K562 (cell line): ENCODE results near the gene CACTIN. TPM values are rescaled to one million over a fixed set of nuclear protein-coding genes. Genes with fewer than 3 reads are reported as not detected.

Experiments used
- CREB1 ChIP-seq, 2 experiments: sonication (generic) in 1 of 2; formaldehyde crosslinking in 1 of 2; IDR thresholded peaks; 2 replicates each; pipeline versions ENCODE4 v1.6.1 to v1.8.0; 2012 to 2022; ENCODE audit warnings: inconsistent platforms in 1 of 2, mild to moderate bottlenecking in 1 of 2, missing genetic modification reagents in 1 of 2, moderate library complexity in 1 of 2
- CREB3 ChIP-seq: fragments of 450-650 bp; conservative IDR thresholded peaks from 2 replicates; pipeline ENCODE4 v1.6.1; 2016; ENCODE audit warnings: missing genetic modification characterization, low read depth, mild to moderate bottlenecking, missing compliant biosample characterization, moderate library complexity
- DACH1 ChIP-seq: fragments of 450-650 bp; IDR thresholded peaks from 2 replicates; pipeline ENCODE4 v1.6.1; 2018; ENCODE audit not compliant: partially characterized antibody
- ETV1 ChIP-seq: fragments of 450-650 bp; conservative IDR thresholded peaks from 2 replicates; pipeline ENCODE4 v1.6.1; 2016; ENCODE audit warnings: missing genetic modification characterization, control low read depth, low read depth, missing compliant biosample characterization
- HDAC3 ChIP-seq: fragments of 450-650 bp; IDR thresholded peaks from 2 replicates; pipeline ENCODE4 v1.6.1; 2018; ENCODE audit warnings: borderline replicate concordance, mild to moderate bottlenecking, moderate library complexity; ENCODE audit not compliant: partially characterized antibody
- HNRNPL ChIP-seq: fragments of 200-400 bp; formaldehyde crosslinking; IDR thresholded peaks from 2 replicates; pipeline ENCODE4 v1.6.1; 2017; ENCODE audit warnings: low read depth, mild to moderate bottlenecking, low read length
- ID3 ChIP-seq, 2 experiments: fragments of 250-450 bp in 1 of 2; fragments of 450-650 bp in 1 of 2; sonication (Bioruptor Pico) in 1 of 2; IDR thresholded peaks; 2 replicates each; pipeline versions ENCODE4 v1.6.1 to v1.8.0; 2016 to 2021; ENCODE audit warnings: mild to moderate bottlenecking in 2 of 2, moderate library complexity in 2 of 2, missing compliant biosample characterization in 1 of 2, missing genetic modification characterization in 1 of 2
- KDM1A ChIP-seq, 2 experiments: fragments of 450-650 bp; IDR thresholded peaks; 2 replicates each; pipeline ENCODE4 v1.6.1; 2016; ENCODE audit warnings: mild to moderate bottlenecking in 2 of 2
- MAZ ChIP-seq, 2 experiments: fragments of 450-650 bp in 1 of 2; sonication (generic) in 1 of 2; formaldehyde crosslinking; IDR thresholded peaks in 1 of 2; conservative IDR thresholded peaks in 1 of 2; 2 replicates each; pipeline versions ENCODE4 v1.4.0 to v1.5.0; 2020; ENCODE audit warnings: mild to moderate bottlenecking in 1 of 2, missing genetic modification reagents in 1 of 2
- MEF2A ChIP-seq: IDR thresholded peaks from 2 replicates; pipeline ENCODE4 v1.6.1; 2011; ENCODE audit warnings: low read depth, mild to moderate bottlenecking, low read length, moderate library complexity; ENCODE audit not compliant: control insufficient read depth
- NCOR1 ChIP-seq: fragments of 450-650 bp; IDR thresholded peaks from 2 replicates; pipeline ENCODE4 v1.6.1; 2016; ENCODE audit warnings: mild to moderate bottlenecking, moderate library complexity
- RAD21 ChIP-seq, 2 experiments: fragments of 250-450 bp in 1 of 2; fragments of 450-650 bp in 1 of 2; sonication (Bioruptor Pico) in 1 of 2; formaldehyde crosslinking in 1 of 2; IDR thresholded peaks in 1 of 2; conservative IDR thresholded peaks in 1 of 2; 2 replicates each; pipeline versions ENCODE4 v1.4.0 to v1.8.0; 2020 to 2022; ENCODE audit warnings: mild to moderate bottlenecking in 2 of 2, moderate library complexity in 1 of 2
- VEZF1 ChIP-seq: fragments of 200-800 bp; sonication (Bioruptor generic); IDR thresholded peaks from 2 replicates; pipeline ENCODE4 v1.6.1; 2017; ENCODE audit warnings: missing genetic modification characterization, missing compliant biosample characterization
- ZBTB17 ChIP-seq: fragments of 450-650 bp; formaldehyde crosslinking; IDR thresholded peaks from 2 replicates; pipeline ENCODE4 v1.4.0; 2020; ENCODE audit warnings: mild to moderate bottlenecking
- ZNF395 ChIP-seq: fragments of 200-800 bp; sonication (Bioruptor generic); IDR thresholded peaks from 2 replicates; pipeline ENCODE4 v1.6.1; 2017; ENCODE audit warnings: missing genetic modification characterization, missing compliant biosample characterization
- ZNF592 ChIP-seq: fragments of 450-650 bp; IDR thresholded peaks from 2 replicates; pipeline ENCODE4 v1.6.1; 2017; ENCODE audit warnings: antibody characterized with exemption, mild to moderate bottlenecking
- polyA plus RNA-seq, 8 experiments: library from polyadenylated mRNA; depleted of rRNA in 4 of 8; stranded (reverse) in 5 of 8; unstranded in 3 of 8; fragments of >200 nt; fragmentation: Nextera tagmentation in 2 of 8; fragmentation: Illumina TruSeq in 1 of 8; extraction: Ambion mirVana in 2 of 8; extraction: Trizol in 1 of 8; gene quantifications; 2 replicates each; pipeline versions ENCODE4 v1.2.1 to v1.2.3, GENCODE V29; 2011 to 2014; ENCODE audit warnings: inconsistent platforms in 1 of 8, missing spikeins in 1 of 8
- total RNA-seq, 7 experiments: library from RNA; depleted of rRNA in 6 of 7; stranded (reverse); fragments of >200 nt in 6 of 7; fragmentation: Illumina TruSeq in 2 of 7; extraction: Trizol in 2 of 7; gene quantifications; 2 replicates each; pipeline versions ENCODE4 v1.2.1 to v1.2.3, GENCODE V29; 2011 to 2021; ENCODE audit warnings: low replicate concordance in 1 of 7

The CACTIN gene
- total and polyA plus RNA-seq, 9 of the 15 experiments (the other 6 are each of a cell fraction or from before 2014, with no cell fraction given) = 0.15 to 49.2 (median 15.0) TPM

- TF ChIP-seq ZNF592 (peak; percentile 88), DACH1 (no peak), MAZ (CRISPR knock-in tag; conservative IDR thresholded peaks at IDR 0.05 in 1 of 2, IDR thresholded peaks at IDR 0.05 in 1 of 2) (peak in 1 of 2 experiments; percentile 37; a peak in 2 of 4 replicates), CREB1 (IDR thresholded peaks at IDR 0.05) (no peak), CREB1 (CRISPR knock-in tag; IDR thresholded peaks at IDR 0.05) (0 out of 2 replicates have a peak, but pooled peaks have one; percentile 10), NCOR1 (peak; percentile 22; the same call in 1 of the 2 replicates), ETV1 (tag) (peak; percentile 68), ID3 (CRISPR knock-in tag; IDR thresholded peaks at IDR 0.05) (no peak), ID3 (tag; IDR thresholded peaks at IDR 0.05) (peak; percentile 78; the same call in 1 of the 2 replicates), ZNF395 (CRISPR knock-in tag) (peak; percentile 67; the same call in 1 of the 2 replicates), CREB3 (tag) (0 out of 2 replicates have a peak, but pooled peaks have one; percentile 36), VEZF1 (CRISPR knock-in tag) (peak; percentile 67), ZBTB17 (peak; percentile 63), MEF2A (peak; percentile 92), HDAC3 (no peak), HNRNPL (0 out of 2 replicates have a peak, but pooled peaks have one; percentile 41), KDM1A (IDR thresholded peaks at IDR 0.05) (peak in 1 of 2 experiments; percentile 31; a peak in 1 of 4 replicates), RAD21 (CRISPR knock-in tag; conservative IDR thresholded peaks at IDR 0.05 in 1 of 2, IDR thresholded peaks at IDR 0.05 in 1 of 2) (0 out of 4 replicates have a peak, but pooled peaks of 1 of the 2 experiments have one; percentile 7)
Measured at GRCh38 chr19:3608750-3609322, 17.8 kb downstream of the CACTIN start (continued).
